Endodermal cell (in vitro differentiated cells): ENCODE results near the gene HHIP. TPM values are rescaled to one million over a fixed set of nuclear protein-coding genes. Genes with fewer than 3 reads are reported as not detected.

Experiments
- DNase-seq: peaks from one replicate; pipeline ENCODE4 v3.0.0-alpha.2; 2017
- H3K27ac ChIP-seq: 2 replicates; pipeline ENCODE4 v1.5.1; 2013; ENCODE audit warnings: mild to moderate bottlenecking, low read depth, low read length, moderate library complexity
- H3K27me3 ChIP-seq: 2 replicates; pipeline ENCODE4 v1.6.1; 2013; ENCODE audit warnings: mild to moderate bottlenecking, low read length, moderate library complexity; ENCODE audit not compliant: insufficient read depth, control insufficient read depth, poor library complexity, severe bottlenecking
- H3K36me3 ChIP-seq: 2 replicates; pipeline ENCODE4 v1.7.0; 2013; ENCODE audit warnings: mild to moderate bottlenecking, low read length, moderate library complexity; ENCODE audit not compliant: control insufficient read depth, insufficient read depth
- H3K4me1 ChIP-seq: one replicate; pipeline ENCODE4 v1.7.0; 2013; ENCODE audit warnings: low read length; ENCODE audit not compliant: control insufficient read depth, insufficient read depth
- H3K4me3 ChIP-seq: 2 replicates; pipeline ENCODE4 v1.5.1; 2013; ENCODE audit warnings: mild to moderate bottlenecking, low read length, moderate library complexity
- H3K9ac ChIP-seq: 2 replicates; pipeline ENCODE4 v1.6.1; 2013; ENCODE audit warnings: mild to moderate bottlenecking, low read length, moderate library complexity; ENCODE audit not compliant: poor library complexity, severe bottlenecking; ENCODE audit errors: extremely low read depth
- H3K9me3 ChIP-seq: 2 replicates; pipeline ENCODE4 v1.6.1; 2013; ENCODE audit warnings: mild to moderate bottlenecking, low read length, moderate library complexity; ENCODE audit not compliant: control insufficient read depth
- H3K27ac Mint-ChIP-seq: 2 replicates; pipeline ENCODE4 v1.8.0; 2020; ENCODE audit warnings: mixed read lengths
- H3K27me3 Mint-ChIP-seq: 2 replicates; pipeline ENCODE4 v1.8.0; 2021; ENCODE audit warnings: mild to moderate bottlenecking, mixed read lengths; ENCODE audit not compliant: insufficient read depth
- H3K36me3 Mint-ChIP-seq: 2 replicates; pipeline ENCODE4 v1.8.0; 2020; ENCODE audit warnings: low read depth, mixed read lengths
- H3K4me1 Mint-ChIP-seq: 2 replicates; pipeline ENCODE4 v1.8.0; 2020; ENCODE audit warnings: mixed read lengths
- H3K4me3 Mint-ChIP-seq: 2 replicates; pipeline ENCODE4 v1.8.0; 2020; ENCODE audit warnings: mild to moderate bottlenecking, moderate library complexity, mixed read lengths
- H3K9me3 Mint-ChIP-seq: 2 replicates; pipeline ENCODE4 v1.8.0; 2020; ENCODE audit warnings: mild to moderate bottlenecking, mixed read lengths
- CTCF ChIP-seq: fragments of 200-600 bp; sonication (generic); conservative IDR thresholded peaks from 2 replicates; pipeline ENCODE4 v1.5.0; 2021; ENCODE audit warnings: antibody characterized with exemption, mild to moderate bottlenecking
- WGBS, 2 experiments: methylation state at CpG; one replicate each; pipeline versions ENCODE4 v1.1.5 to v1.1.7; 2013; ENCODE audit warnings: missing lambda C conversion rate in 2 of 2, mixed read lengths in 1 of 2; ENCODE audit not compliant: insufficient coverage in 1 of 2, insufficient read length in 1 of 2; 5-methylcytosine and 5-hydroxymethylcytosine counted together
- total RNA-seq, 2 donors: library from RNA; stranded (reverse); fragmentation: NEBNext Ultra II Directional in 1 of 2; extraction: Animal tissue kit (Norgen Biotek cat#: 25700) in 1 of 2; gene quantifications; 2 replicates in 1 of 2; 3 replicates in 1 of 2; pipeline ENCODE4 v1.2.1, GENCODE V29; 2021

The HHIP gene
- total RNA-seq, 2 donors from 2014 or later, result 1.8 to 3.4 TPM

- Histone ChIP-seq H3K4me1 (no peaks in the 10 kb centered on the region), H3K9me3 (no peaks in the 10 kb centered on the region), H3K9ac (no peak overlapping the region), H3K36me3 (no peaks in the 10 kb centered on the region), H3K27ac (no peak overlapping the region), H3K4me3 (no peak overlapping the region), H3K27me3 (peaks cover 72% of the 10 kb centered on the region)
- H3K9me3 Mint-ChIP-seq, result no peaks in the 10 kb centered on the region
- no peak overlapping the region for H3K27ac Mint-ChIP-seq
- peaks cover 54% of the 10 kb centered on the region for H3K27me3 Mint-ChIP-seq
- peaks cover 23% of the 10 kb centered on the region for H3K4me1 Mint-ChIP-seq
- TF ChIP-seq CTCF, result no peak
- no peak for DNase-seq
- no peaks in the 10 kb centered on the region for H3K36me3 Mint-ChIP-seq
- no peak overlapping the region for H3K4me3 Mint-ChIP-seq
These were observed 55.8 kb downstream of the HHIP start for GRCh38 chr4:144701683-144702233.

GRCh38 chr4:144703494-144703893 is 57.5 kb downstream of the HHIP start:
- Mint-ChIP-seq H3K4me1 (peaks cover 28% of the 10 kb centered on the region), H3K36me3 (no peaks in the 10 kb centered on the region), H3K27ac (no peak overlapping the region), H3K27me3 (peaks cover 45% of the 10 kb centered on the region), H3K9me3 (no peaks in the 10 kb centered on the region), H3K4me3 (no peak overlapping the region)
- DNase-seq, result no peak
- peaks cover 4% of the 10 kb centered on the region for H3K4me1 ChIP-seq
- no peak overlapping the region for H3K27ac ChIP-seq
- H3K4me3 ChIP-seq, result no peak overlapping the region
- no peaks in the 10 kb centered on the region for H3K36me3 ChIP-seq
- H3K9ac ChIP-seq, result no peak overlapping the region
- WGBS, 2 experiments, result 90 to 92% methylated on average over 2 to 5 of the region's 5 CpGs
- peaks cover 60% of the 10 kb centered on the region for H3K27me3 ChIP-seq
- TF ChIP-seq CTCF, result no peak
- H3K9me3 ChIP-seq, result no peaks in the 10 kb centered on the region

- H3K36me3 ChIP-seq, result no peaks in the 10 kb centered on the region
- no peaks in the 10 kb centered on the region for H3K9me3 ChIP-seq
- H3K4me3 Mint-ChIP-seq, result no peak overlapping the region
- no peaks in the 10 kb centered on the region for H3K9me3 Mint-ChIP-seq
- no peak overlapping the region for H3K9ac ChIP-seq
- H3K4me3 ChIP-seq, result no peak overlapping the region
- H3K27me3 ChIP-seq, result peaks cover 38% of the 10 kb centered on the region
- 75 to 87% methylated on average over 3 to 6 of the region's 6 CpGs for WGBS, 2 experiments
- peaks cover 37% of the 10 kb centered on the region for H3K4me1 Mint-ChIP-seq
- H3K27ac ChIP-seq, result no peak overlapping the region
- TF ChIP-seq CTCF, result no peak
- DNase-seq, result no peak
- peaks cover 10% of the 10 kb centered on the region for H3K4me1 ChIP-seq
- no peak overlapping the region for H3K27ac Mint-ChIP-seq
- H3K27me3 Mint-ChIP-seq, result peaks cover 25% of the 10 kb centered on the region
- no peaks in the 10 kb centered on the region for H3K36me3 Mint-ChIP-seq
These were observed 59.9 kb downstream of the HHIP start for GRCh38 chr4:144705601-144706590.
